Spleen (tissue), 7 donors: Measurements from ENCODE around the gene SH2D2A.

Source experiments
- CTCF ChIP-seq, 11 experiments: fragments of 200-600 bp in 7 of 11; fragments of 450-650 bp in 4 of 11; sonication (generic) in 4 of 11; IDR thresholded peaks in 8 of 11; conservative IDR thresholded peaks in 3 of 11; 1 replicate in 7 of 11; 2 replicates in 4 of 11; pipeline versions ENCODE4 v1.4.0 to v1.8.0; 2016 to 2021; ENCODE audit warnings: antibody characterized with exemption in 11 of 11, inconsistent platforms in 4 of 11, mild to moderate bottlenecking in 1 of 11
- POLR2A ChIP-seq, 3 donors: fragments of 450-650 bp; IDR thresholded peaks; one replicate each; pipeline ENCODE4 v1.5.1; 2017; ENCODE audit warnings: antibody characterized with exemption in 3 of 3, mild to moderate bottlenecking in 1 of 3
- POLR2AphosphoS5 ChIP-seq, 3 donors: sonication (generic); formaldehyde crosslinking; IDR thresholded peaks; one replicate each; pipeline ENCODE4 v1.5.1; 2017; ENCODE audit warnings: antibody characterized with exemption in 3 of 3
- donor health status: DM: no; HTN: no; CAD: no; lungs with moderate emphysema.
- donor health status: DM: no; HTN: no; CAD: no.
- donor health status: DM: no; HTN: no; CAD: no.

GRCh38 chr1:156775799-156776198 is 40.8 kb downstream of the SH2D2A start:
- TF ChIP-seq CTCF (IDR thresholded peaks at IDR 0.05 in 8 of 11, conservative IDR thresholded peaks at IDR 0.05 in 3 of 11): no peak
- no peak for TF ChIP-seq POLR2A (IDR thresholded peaks at IDR 0.05)
- no peak for TF ChIP-seq POLR2AphosphoS5 (IDR thresholded peaks at IDR 0.05)
